GM23338 (cell line): ENCODE results near the gene FUBP1.

Experiments used
- CREB1 ChIP-seq: fragments of 250-450 bp; sonication (Bioruptor Pico); IDR thresholded peaks from 2 replicates; pipeline ENCODE4 v1.5.0; 2020; ENCODE audit warnings: low read depth, mild to moderate bottlenecking, moderate library complexity
- EZH2 ChIP-seq: fragments of 200-600 bp; sonication (generic); IDR thresholded peaks from one replicate; pipeline ENCODE4 v1.8.0; 2017; ENCODE audit warnings: antibody characterized with exemption, mild to moderate bottlenecking, low read depth; ENCODE audit not compliant: unreplicated experiment
- EZH2phosphoT487 ChIP-seq: fragments of 200-600 bp; sonication (generic); IDR thresholded peaks from one replicate; pipeline ENCODE4 v1.8.1; 2018; ENCODE audit warnings: antibody characterized with exemption; ENCODE audit not compliant: unreplicated experiment
- JUNB ChIP-seq: IDR thresholded peaks from one replicate; pipeline ENCODE4 v1.6.1; 2016; ENCODE audit warnings: antibody characterized with exemption; ENCODE audit not compliant: unreplicated experiment
- POLR2AphosphoS5 ChIP-seq: IDR thresholded peaks from 2 replicates; pipeline ENCODE4 v1.6.1; 2016; ENCODE audit warnings: antibody characterized with exemption, low read depth
- TF ChIP-seq, protein P1 (sequence below), 2 experiments: fragments of 200-600 bp in 1 of 2; sonication (generic) in 1 of 2; conservative IDR thresholded peaks; 2 replicates each; pipeline versions ENCODE4 v1.5.1 to v1.6.1; 2016 to 2017; ENCODE audit warnings: antibody characterized with exemption in 2 of 2, low read depth in 2 of 2, mild to moderate bottlenecking in 2 of 2, moderate library complexity in 1 of 2

- TF ChIP-seq EZH2 (no peak), EZH2phosphoT487 (no peak), JUNB (no peak), POLR2AphosphoS5 (no peak), CREB1 (CRISPR knock-in tag) (no peak)
- TF ChIP-seq, protein P1, sequence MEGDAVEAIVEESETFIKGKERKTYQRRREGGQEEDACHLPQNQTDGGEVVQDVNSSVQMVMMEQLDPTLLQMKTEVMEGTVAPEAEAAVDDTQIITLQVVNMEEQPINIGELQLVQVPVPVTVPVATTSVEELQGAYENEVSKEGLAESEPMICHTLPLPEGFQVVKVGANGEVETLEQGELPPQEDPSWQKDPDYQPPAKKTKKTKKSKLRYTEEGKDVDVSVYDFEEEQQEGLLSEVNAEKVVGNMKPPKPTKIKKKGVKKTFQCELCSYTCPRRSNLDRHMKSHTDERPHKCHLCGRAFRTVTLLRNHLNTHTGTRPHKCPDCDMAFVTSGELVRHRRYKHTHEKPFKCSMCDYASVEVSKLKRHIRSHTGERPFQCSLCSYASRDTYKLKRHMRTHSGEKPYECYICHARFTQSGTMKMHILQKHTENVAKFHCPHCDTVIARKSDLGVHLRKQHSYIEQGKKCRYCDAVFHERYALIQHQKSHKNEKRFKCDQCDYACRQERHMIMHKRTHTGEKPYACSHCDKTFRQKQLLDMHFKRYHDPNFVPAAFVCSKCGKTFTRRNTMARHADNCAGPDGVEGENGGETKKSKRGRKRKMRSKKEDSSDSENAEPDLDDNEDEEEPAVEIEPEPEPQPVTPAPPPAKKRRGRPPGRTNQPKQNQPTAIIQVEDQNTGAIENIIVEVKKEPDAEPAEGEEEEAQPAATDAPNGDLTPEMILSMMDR (conservative IDR thresholded peaks at IDR 0.05; ENCODE audit: low read depth in 2 of 2): no peak
Measured at GRCh38 chr1:77970192-77970591, 8.7 kb downstream of the FUBP1 start.
